CD4-positive, alpha-beta T cell treated with Interleukin-12 subunit alpha and Interleukin-12 subunit beta, for 1 hour (primary cell): ENCODE results near the gene COL8A1.
"Not testable (repeated sequence)": the region's sequence is repeated elsewhere in the genome, so short reads cannot be mapped to it uniquely, and the experiment has no call there.

Experiments
- DNase-seq: peaks from one replicate; pipeline ENCODE4 v3.0.0-alpha.2; 2020

The COL8A1 gene

GRCh38 chr3:99712291-99712954 lies 74.0 kb downstream of the COL8A1 start:
- no peak for DNase-seq

DNA sequence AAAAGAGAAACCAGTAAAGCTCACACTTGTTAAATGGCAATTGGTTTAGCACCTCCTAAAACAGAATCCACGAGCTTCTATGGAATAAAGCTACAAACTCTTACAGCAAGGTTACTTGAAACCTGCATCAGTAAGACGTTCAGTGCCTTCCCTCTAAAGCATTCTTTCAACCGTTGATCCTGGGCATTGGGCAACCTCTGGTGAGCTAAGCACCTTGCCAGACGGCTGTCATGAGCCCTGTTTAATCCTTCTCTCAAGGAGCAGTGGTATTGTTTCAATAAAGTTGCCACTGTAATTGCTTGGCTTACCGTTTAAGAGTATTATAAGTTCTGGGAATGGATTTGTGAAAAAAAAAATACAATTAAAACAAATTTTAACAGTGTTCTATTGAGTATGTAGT lies 75.0 kb downstream of the COL8A1 start:
- DNase-seq = no peak

GRCh38 chr3:99714146-99714545 lies 75.8 kb downstream of the COL8A1 start:
- no peak for DNase-seq

- DNase-seq = no peak
Measured at GRCh38 chr3:99714575-99714974, 76.2 kb downstream of the COL8A1 start.

GRCh38 chr3:99716463-99716995 lies 78.1 kb downstream of the COL8A1 start:
- no peak for DNase-seq

GRCh38 chr3:99720985-99721632 lies 82.7 kb downstream of the COL8A1 start:
- DNase-seq = no peak

DNA sequence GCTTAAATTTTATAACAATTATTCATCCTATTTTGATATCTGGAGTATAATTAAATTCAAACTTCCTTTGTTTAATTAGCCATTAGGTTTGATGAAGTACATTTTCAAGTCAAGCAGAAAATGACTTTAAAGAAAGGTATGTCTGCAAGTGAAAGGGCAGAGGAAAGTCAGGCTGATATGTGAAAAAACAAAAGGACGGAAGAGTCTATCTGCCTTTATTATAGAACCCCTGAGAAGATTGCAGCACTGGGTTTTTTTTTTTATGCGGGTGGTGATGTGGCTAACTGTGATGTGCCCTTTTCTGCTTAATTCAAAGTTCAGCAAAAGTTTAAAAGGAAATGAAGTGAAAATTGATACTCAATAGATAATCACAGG lies 83.2 kb downstream of the COL8A1 start:
- DNase-seq = no peak

- no peak for DNase-seq
Measured at GRCh38 chr3:99724276-99724675, 85.9 kb downstream of the COL8A1 start.

- no peak for DNase-seq
Measured at GRCh38 chr3:99730870-99731269, 92.5 kb downstream of the COL8A1 start.

GRCh38 chr3:99731499-99731898 lies 93.1 kb downstream of the COL8A1 start:
- no peak for DNase-seq

- not testable (repeated sequence) for DNase-seq
Measured at GRCh38 chr3:99740371-99740770, 102.0 kb downstream of the COL8A1 start.

GRCh38 chr3:99741588-99741987 lies 103.2 kb downstream of the COL8A1 start:
- DNase-seq = no peak

DNA sequence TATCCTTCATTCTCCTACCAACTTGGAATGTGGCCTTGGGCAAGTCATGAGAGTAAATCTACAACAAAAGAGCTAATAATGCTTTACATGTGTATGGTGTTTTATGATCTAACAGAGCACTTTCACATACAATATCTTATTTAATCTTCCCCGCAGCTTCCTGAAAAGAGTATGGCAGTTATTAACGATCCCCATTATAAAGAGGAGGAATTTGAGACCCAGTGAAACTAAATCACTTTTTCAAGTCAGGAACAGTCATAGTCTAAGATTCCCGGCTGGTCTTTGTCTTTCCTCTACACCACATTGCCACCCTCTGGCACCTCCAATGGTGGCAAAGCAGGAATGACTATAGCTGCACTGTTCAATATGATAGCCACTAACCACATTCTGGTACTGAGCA lies 109.5 kb downstream of the COL8A1 start:
- DNase-seq = no peak

DNA sequence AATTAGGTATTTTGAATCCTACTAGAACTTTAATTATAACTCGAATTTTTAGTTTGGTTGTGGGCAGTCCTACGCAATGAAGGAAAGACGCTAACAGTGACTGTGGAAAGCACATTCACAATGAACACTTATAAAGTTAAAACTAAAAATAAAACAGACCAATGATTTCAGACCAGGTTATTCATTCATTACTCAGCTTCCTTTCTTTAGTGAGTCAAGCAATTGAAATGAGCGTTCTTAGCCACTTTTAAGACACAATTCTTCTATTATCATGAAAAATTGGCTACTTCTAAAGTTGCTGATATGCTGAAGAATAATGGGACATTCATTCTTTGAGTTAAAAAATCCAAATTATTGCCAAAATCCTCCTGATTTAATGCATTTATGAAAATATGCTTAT lies 113.3 kb downstream of the COL8A1 start:
- no peak for DNase-seq

GRCh38 chr3:99753268-99753975 lies 115.0 kb downstream of the COL8A1 start:
- peak; percentile 10 for DNase-seq

- DNase-seq = no peak
Measured at GRCh38 chr3:99755831-99756230, 117.4 kb downstream of the COL8A1 start.

DNA sequence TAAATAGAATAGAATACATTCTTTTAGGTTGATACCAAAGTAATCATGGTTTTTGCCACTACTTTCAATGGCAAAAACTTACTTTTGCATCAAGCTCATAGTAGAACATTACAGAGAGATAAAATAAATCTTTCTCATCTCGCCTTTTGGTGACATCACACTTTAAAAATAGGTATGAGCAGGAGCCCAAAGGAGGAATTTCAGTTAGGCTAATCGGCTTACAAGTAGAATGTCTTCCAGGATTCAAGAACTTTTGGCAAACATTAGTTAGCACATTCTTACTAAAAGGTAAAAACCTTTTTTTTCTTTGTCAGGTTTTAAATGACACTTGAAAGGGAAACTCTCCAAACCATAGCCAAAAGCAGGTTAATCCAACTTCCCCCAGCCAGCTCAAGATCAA lies 119.6 kb downstream of the COL8A1 start:
- DNase-seq = no peak

- no peak for DNase-seq
Measured at GRCh38 chr3:99758502-99759177, 120.2 kb downstream of the COL8A1 start.

DNA sequence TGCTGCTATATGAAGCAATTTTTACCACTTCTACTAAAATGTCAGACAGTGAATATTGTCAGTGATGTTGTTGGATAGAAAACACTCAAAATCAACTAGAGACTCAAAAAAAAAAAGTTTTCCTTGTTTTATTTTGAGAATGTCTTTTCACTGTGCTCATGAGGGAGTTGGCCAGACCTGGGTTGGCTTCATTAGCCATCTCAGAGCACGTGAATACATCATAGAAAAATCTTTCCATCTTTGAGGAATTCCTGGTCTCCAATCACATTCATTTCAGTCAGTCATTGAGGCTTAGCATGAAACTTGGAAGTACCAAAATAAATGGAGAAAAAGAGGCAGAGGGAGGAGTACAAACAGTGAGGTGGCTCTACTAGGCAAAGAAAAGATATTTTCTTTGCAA lies 121.6 kb downstream of the COL8A1 start:
- no peak for DNase-seq

DNA sequence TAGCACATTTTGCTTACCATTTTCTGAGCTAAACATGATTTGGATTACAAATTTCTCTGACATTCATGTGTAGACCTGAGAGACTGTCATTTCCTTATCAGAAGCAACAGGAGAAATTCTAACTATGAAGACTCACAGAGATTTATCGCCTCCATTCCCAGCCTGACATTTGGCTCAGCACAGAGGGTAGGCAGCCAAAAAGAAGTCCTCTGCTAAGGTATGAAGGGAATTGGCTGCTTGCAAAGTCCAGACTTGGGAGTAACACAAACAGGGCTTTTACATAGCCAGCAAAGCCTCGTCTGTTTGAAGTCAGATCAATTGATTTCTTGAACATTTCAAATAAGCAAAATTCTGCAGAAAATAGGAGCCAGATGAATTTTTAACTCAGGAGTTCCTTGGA lies 122.2 kb downstream of the COL8A1 start:
- no peak for DNase-seq

GRCh38 chr3:99761415-99762165 lies 123.2 kb downstream of the COL8A1 start:
- DNase-seq = no peak

- DNase-seq = no peak
Measured at GRCh38 chr3:99762901-99763300, 124.5 kb downstream of the COL8A1 start.

DNA sequence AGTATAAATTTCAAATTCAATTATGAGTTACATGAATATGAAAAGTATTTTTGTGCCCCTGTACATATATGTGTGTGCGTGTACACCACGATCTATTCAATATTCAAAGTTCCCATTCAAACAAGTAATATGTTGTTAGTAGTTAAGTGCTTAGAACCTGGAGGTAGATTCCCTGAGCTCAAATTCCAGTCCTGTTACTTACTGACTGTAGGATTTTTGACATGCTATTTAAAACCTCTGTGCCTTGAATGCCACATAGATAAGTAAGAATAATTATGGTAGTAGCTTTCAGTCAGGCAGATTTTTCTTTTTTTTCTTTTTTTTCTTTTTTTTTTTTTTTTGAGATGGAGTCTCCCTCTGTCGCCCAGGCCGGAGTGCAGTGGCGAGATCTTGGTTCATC lies 126.0 kb downstream of the COL8A1 start:
- DNase-seq = no peak
